Neural progenitor cell (in vitro differentiated cells): ENCODE results near the gene GRM3.

ENCODE experiments used
- CTCF ChIP-seq: fragments of 200-600 bp; sonication (generic); IDR thresholded peaks from 2 replicates; pipeline ENCODE4 v1.5.1; 2017; ENCODE audit warnings: antibody characterized with exemption, mild to moderate bottlenecking
- EZH2 ChIP-seq: fragments of 200-600 bp; sonication (generic); IDR thresholded peaks from 2 replicates; pipeline ENCODE4 v1.6.1; 2017; ENCODE audit warnings: antibody characterized with exemption, mild to moderate bottlenecking, moderate library complexity

GRCh38 chr7:86825264-86825663 is 181.6 kb downstream of the GRM3 start:
- TF ChIP-seq CTCF: no peak
- TF ChIP-seq EZH2: no peak
